Natural killer cell (primary cell): Measurements from ENCODE around the gene IL1R1. TPM values are rescaled to one million over a fixed set of nuclear protein-coding genes. Genes with fewer than 3 reads are reported as not detected.

Source experiments
- ATAC-seq, 3 donors: fragments of 150-1000 bp in 2 of 3; fragments of 200-7000 bp in 1 of 3; cut with Tn5 transposase; 1 replicate in 1 of 3; 2 replicates in 2 of 3; pipeline ENCODE4 v1.10.0; 2021; ENCODE audit warnings: mild to moderate bottlenecking in 2 of 3, moderate library complexity in 2 of 3
- DNase-seq, 2 donors: peaks; one replicate each; pipeline versions ENCODE4 v3.0.0 to v3.0.0-alpha.2; 2013 to 2021; ENCODE audit warnings: mixed read lengths in 1 of 2
- H3K27ac ChIP-seq: one replicate; pipeline ENCODE4 v1.5.1; 2013; ENCODE audit warnings: mild to moderate bottlenecking, low read length
- H3K27me3 ChIP-seq: one replicate; pipeline ENCODE4 v1.6.1; 2013; ENCODE audit warnings: low read length; ENCODE audit not compliant: control insufficient read depth, insufficient read depth
- H3K36me3 ChIP-seq: one replicate; pipeline ENCODE4 v1.6.1; 2013; ENCODE audit warnings: low read length; ENCODE audit not compliant: control insufficient read depth, insufficient read depth
- H3K4me1 ChIP-seq: one replicate; pipeline ENCODE4 v1.6.1; 2013; ENCODE audit warnings: low read length; ENCODE audit not compliant: control insufficient read depth, insufficient read depth
- H3K4me3 ChIP-seq: one replicate; pipeline ENCODE4 v1.5.1; 2013; ENCODE audit warnings: low read length
- H3K9me3 ChIP-seq: one replicate; pipeline ENCODE4 v1.6.1; 2013; ENCODE audit warnings: low read length; ENCODE audit not compliant: control insufficient read depth, insufficient read depth
- H3K27ac Mint-ChIP-seq, 2 donors: one replicate each; pipeline ENCODE4 v1.8.0; 2022; ENCODE audit warnings: mild to moderate bottlenecking in 2 of 2, mixed read lengths in 2 of 2, moderate library complexity in 1 of 2
- H3K27me3 Mint-ChIP-seq, 2 donors: one replicate each; pipeline ENCODE4 v1.8.0; 2022; ENCODE audit warnings: low read depth in 2 of 2, mixed read lengths in 2 of 2
- H3K36me3 Mint-ChIP-seq: one replicate; pipeline ENCODE4 v1.8.0; 2022; ENCODE audit warnings: mixed read lengths
- H3K4me1 Mint-ChIP-seq, 2 donors: one replicate each; pipeline ENCODE4 v1.8.0; 2022; ENCODE audit warnings: mixed read lengths in 2 of 2
- H3K4me3 Mint-ChIP-seq: one replicate; pipeline ENCODE4 v1.8.0; 2022; ENCODE audit warnings: mild to moderate bottlenecking, moderate library complexity, mixed read lengths
- H3K9me3 Mint-ChIP-seq, 2 donors: one replicate each; pipeline ENCODE4 v1.8.0; 2022; ENCODE audit warnings: mixed read lengths in 2 of 2
- WGBS: methylation state at CpG from one replicate; pipeline ENCODE4 v1.1.7; 2013; ENCODE audit warnings: missing lambda C conversion rate; ENCODE audit not compliant: insufficient coverage; 5-methylcytosine and 5-hydroxymethylcytosine counted together
- intact Hi-C: fragments of 100-400 bp; cut with micrococcal nuclease; formaldehyde crosslinking; loops from one replicate; pipeline ENCODE4 v1.14.2; 2022
- total RNA-seq, 4 donors: library from RNA; stranded (reverse); fragments of 120-200 nt in 1 of 4; gene quantifications; one replicate each; pipeline versions ENCODE4 v1.2.3 to v1.2.4, GENCODE V29; 2013 to 2022
- TF ChIP-seq, protein P1 (sequence below): fragments of 200-600 bp; IDR thresholded peaks from one replicate; pipeline ENCODE4 v1.8.0; 2022; ENCODE audit warnings: antibody characterized with exemption

Gene IL1R1
- total RNA-seq, 3 donors from 2014 or later (not counting 1 experiment from before 2014, with no cell fraction given), result 0.45 to 3.1 (median 0.68) TPM

DNA sequence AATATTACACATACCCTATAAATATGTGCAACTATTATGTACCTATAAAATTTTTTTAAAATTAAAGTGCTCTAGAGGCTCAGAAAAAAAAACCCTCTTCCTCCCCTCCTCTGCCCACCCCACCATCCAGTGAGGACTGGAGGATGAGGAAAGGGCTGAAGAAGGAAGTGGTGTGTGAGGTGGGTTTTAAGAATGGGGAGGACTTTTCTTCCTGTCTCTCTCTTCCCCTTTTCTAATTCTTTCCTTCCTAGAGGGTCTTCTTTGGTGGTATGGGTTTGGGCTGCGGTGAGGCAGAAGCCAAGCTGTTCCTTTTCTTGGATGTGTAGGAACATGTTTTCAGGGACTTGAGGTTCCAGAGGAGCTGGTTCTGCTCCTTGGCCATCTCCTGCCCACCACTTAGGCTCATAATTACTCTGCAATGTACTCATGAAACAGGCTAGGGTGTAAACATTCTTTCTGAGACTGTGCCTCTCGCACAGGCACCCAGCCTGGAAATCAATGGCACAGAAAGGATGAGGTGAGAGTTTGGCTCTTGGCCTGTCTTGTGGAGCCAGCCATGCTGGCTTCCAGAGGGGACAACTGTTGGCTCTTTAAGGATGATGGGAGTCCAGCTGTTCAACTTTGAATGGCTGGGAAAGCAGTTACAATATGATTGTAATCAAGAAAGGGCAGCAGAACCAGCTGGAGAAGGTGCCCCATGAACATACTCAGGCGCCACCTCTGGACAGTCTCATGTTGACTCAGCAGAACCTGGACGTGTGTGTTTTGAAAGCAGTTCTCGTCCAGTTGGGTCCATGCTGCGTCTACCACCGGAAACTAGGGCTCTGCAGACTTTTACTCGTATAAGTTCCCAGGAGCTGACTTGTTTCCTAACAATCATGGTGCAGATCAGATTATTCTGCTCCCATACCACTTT is 82.5 kb downstream of the IL1R1 start:
- H3K9me3 ChIP-seq, result no peaks in the 10 kb centered on the region
- H3K4me3 ChIP-seq, result no peak overlapping the region
- H3K27me3 Mint-ChIP-seq, result peaks cover 28 to 45% of the 10 kb centered on the region in 2 donors
- ATAC-seq (no peak), DNase-seq (no peak)
- H3K4me1 ChIP-seq, result peaks cover 10% of the 10 kb centered on the region
- no peak overlapping the region for H3K27ac ChIP-seq
- H3K27me3 ChIP-seq, result no peaks in the 10 kb centered on the region
- H3K27ac Mint-ChIP-seq, result peak overlapping the region in 1 of 2 donors; percentile 33
- WGBS, result 75% methylated on average over 7 of the region's 8 CpGs
- H3K4me3 Mint-ChIP-seq, result no peak overlapping the region
- H3K36me3 ChIP-seq, result no peaks in the 10 kb centered on the region
- H3K9me3 Mint-ChIP-seq, result no peaks in the 10 kb centered on the region
- H3K4me1 Mint-ChIP-seq, result peaks cover 6 to 20% of the 10 kb centered on the region in 2 donors
- no peaks in the 10 kb centered on the region for H3K36me3 Mint-ChIP-seq
- TF ChIP-seq, protein P1, sequence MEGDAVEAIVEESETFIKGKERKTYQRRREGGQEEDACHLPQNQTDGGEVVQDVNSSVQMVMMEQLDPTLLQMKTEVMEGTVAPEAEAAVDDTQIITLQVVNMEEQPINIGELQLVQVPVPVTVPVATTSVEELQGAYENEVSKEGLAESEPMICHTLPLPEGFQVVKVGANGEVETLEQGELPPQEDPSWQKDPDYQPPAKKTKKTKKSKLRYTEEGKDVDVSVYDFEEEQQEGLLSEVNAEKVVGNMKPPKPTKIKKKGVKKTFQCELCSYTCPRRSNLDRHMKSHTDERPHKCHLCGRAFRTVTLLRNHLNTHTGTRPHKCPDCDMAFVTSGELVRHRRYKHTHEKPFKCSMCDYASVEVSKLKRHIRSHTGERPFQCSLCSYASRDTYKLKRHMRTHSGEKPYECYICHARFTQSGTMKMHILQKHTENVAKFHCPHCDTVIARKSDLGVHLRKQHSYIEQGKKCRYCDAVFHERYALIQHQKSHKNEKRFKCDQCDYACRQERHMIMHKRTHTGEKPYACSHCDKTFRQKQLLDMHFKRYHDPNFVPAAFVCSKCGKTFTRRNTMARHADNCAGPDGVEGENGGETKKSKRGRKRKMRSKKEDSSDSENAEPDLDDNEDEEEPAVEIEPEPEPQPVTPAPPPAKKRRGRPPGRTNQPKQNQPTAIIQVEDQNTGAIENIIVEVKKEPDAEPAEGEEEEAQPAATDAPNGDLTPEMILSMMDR, result no peak
- intact Hi-C loops, result no loop called here

DNA sequence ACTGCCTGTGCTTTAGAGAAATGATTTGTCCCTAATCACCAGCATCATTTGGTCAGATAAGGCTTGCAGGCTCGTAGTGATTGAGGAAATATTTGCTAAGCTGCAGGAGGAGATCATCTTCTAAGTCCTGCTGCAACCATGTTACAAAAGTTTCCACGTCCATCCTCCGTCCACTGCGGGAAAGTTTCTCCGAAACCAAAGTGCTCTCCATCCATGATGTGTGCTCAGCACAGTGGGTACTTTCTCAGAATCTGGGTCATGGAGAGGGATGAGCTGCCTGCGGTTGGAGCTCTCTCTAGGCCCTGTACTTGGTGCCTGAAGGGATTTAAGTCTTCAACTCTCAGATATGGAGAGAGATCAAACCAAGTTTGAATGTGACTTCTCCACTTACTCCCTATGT is 83.6 kb downstream of the IL1R1 start:
- H3K27ac ChIP-seq, result no peak overlapping the region
- Mint-ChIP-seq H3K9me3 (no peaks in the 10 kb centered on the region), H3K27me3 (peaks cover 35 to 49% of the 10 kb centered on the region in 2 donors), H3K4me3 (no peak overlapping the region), H3K36me3 (no peaks in the 10 kb centered on the region), H3K27ac (peak overlapping the region in 1 of 2 donors; percentile 75), H3K4me1 (peaks cover 6 to 20% of the 10 kb centered on the region in 2 donors)
- H3K4me3 ChIP-seq, result no peak overlapping the region
- ATAC-seq (no peak), DNase-seq (no peak)
- WGBS, result 95% methylated on average over 6 of the region's 6 CpGs
- H3K4me1 ChIP-seq, result peaks cover 10% of the 10 kb centered on the region
- peaks cover 2% of the 10 kb centered on the region for H3K27me3 ChIP-seq
- TF ChIP-seq, protein P1, result no peak
- intact Hi-C loops, result no loop called here
- H3K9me3 ChIP-seq, result no peaks in the 10 kb centered on the region
- H3K36me3 ChIP-seq, result no peaks in the 10 kb centered on the region

DNA sequence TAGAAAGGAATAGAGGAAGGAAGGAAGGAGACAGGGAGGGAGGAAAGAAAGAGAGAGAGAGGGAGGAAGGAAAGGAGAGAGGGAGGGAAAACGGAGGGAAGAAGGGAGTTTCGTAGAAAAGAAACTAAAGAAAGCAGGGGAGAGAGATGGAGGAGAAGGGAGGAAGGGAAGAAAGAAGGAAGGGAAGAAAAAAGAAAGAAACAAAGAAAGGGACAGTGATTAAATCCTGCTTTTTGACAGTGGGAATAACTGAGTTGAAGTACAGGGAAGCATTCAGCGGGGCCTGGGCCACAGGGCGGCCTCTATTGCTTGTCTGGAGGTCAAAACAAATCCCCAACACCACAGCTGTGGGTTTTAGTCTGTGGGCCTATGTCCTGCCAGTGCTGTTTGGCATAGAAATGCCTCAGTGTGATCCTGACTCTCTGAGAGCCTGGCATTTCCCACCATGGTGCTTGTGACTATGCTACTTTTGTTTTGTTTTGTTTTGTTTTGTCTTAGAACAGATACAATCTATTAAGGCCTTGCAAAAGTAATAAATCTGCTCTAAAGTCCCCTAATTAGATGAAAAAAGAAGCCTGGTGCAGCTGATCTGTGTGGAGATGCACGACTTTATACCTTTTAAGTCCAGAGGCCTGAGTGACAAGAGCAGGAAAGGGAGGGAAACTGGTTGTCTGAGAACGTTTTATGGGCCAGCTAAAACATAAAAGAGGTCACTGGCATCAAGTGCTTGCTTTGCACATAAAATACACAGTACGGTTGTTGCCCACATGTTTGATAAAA is 84.3 kb downstream of the IL1R1 start:
- peaks cover 10% of the 10 kb centered on the region for H3K4me1 ChIP-seq
- no peaks in the 10 kb centered on the region for H3K36me3 Mint-ChIP-seq
- TF ChIP-seq, protein P1, result no peak
- H3K4me3 ChIP-seq, result no peak overlapping the region
- H3K27ac ChIP-seq, result peak overlapping the region; percentile 48
- H3K27ac Mint-ChIP-seq, result peak overlapping the region in 1 of 2 donors; percentile 75
- peaks cover 2% of the 10 kb centered on the region for H3K27me3 ChIP-seq
- H3K9me3 ChIP-seq, result no peaks in the 10 kb centered on the region
- H3K4me1 Mint-ChIP-seq, result peaks cover 6 to 20% of the 10 kb centered on the region in 2 donors
- H3K27me3 Mint-ChIP-seq, result peaks cover 36 to 49% of the 10 kb centered on the region in 2 donors
- intact Hi-C loops, result no loop called here
- no peaks in the 10 kb centered on the region for H3K36me3 ChIP-seq
- H3K9me3 Mint-ChIP-seq, result no peaks in the 10 kb centered on the region
- DNase-seq (no peak), ATAC-seq (no peak)
- no peak overlapping the region for H3K4me3 Mint-ChIP-seq
- 84% methylated on average over 7 of the region's 7 CpGs for WGBS
